HS-5 (cell line): Measurements from ENCODE around the gene RERE.
A peak's percentile ranks its signal among the peaks of the same experiment; 100 is the strongest.

Source experiments
- DNase-seq: peaks from one replicate; pipeline ENCODE4 v3.0.0-alpha.2; 2012; ENCODE audit warnings: low read depth

Gene RERE

GRCh38 chr1:8571200-8571984, 246.0 kb downstream of the RERE start:
- DNase-seq, result no peak

- DNase-seq, result no peak
These were observed 247.0 kb downstream of the RERE start for GRCh38 chr1:8570465-8570864.

GRCh38 chr1:8569242-8569641, 248.2 kb downstream of the RERE start:
- no peak for DNase-seq

GRCh38 chr1:8568837-8569236, 248.6 kb downstream of the RERE start:
- no peak for DNase-seq

GRCh38 chr1:8567146-8567545, 250.3 kb downstream of the RERE start:
- DNase-seq, result no peak

- DNase-seq, result no peak
These were observed 251.6 kb downstream of the RERE start for GRCh38 chr1:8565802-8566201.

- DNase-seq, result no peak
These were observed 253.4 kb downstream of the RERE start for GRCh38 chr1:8563944-8564537.

GRCh38 chr1:8562881-8563865, 254.3 kb downstream of the RERE start:
- no peak for DNase-seq

GRCh38 chr1:8562222-8562621, 255.2 kb downstream of the RERE start:
- DNase-seq, result no peak

- DNase-seq, result no peak
These were observed 256.6 kb downstream of the RERE start for GRCh38 chr1:8560611-8561544.

GRCh38 chr1:8560035-8560434, 257.4 kb downstream of the RERE start:
- no peak for DNase-seq

GRCh38 chr1:8555582-8555981, 261.9 kb downstream of the RERE start:
- DNase-seq, result no peak

- DNase-seq, result no peak
These were observed 262.4 kb downstream of the RERE start for GRCh38 chr1:8554956-8555534.

- DNase-seq, result no peak
These were observed 264.5 kb downstream of the RERE start for GRCh38 chr1:8552820-8553397.

GRCh38 chr1:8551613-8552489, 265.6 kb downstream of the RERE start:
- no peak for DNase-seq

GRCh38 chr1:8551057-8551456, 266.4 kb downstream of the RERE start:
- DNase-seq, result no peak

- no peak for DNase-seq
These were observed 269.6 kb downstream of the RERE start for GRCh38 chr1:8547791-8548190.

- peak; percentile 43 for DNase-seq
These were observed 272.4 kb downstream of the RERE start for GRCh38 chr1:8545078-8545477.

- DNase-seq, result no peak
These were observed 272.8 kb downstream of the RERE start for GRCh38 chr1:8544644-8545043.

- DNase-seq, result no peak
These were observed 273.5 kb downstream of the RERE start for GRCh38 chr1:8543965-8544364.
